ENCODE data around the gene ROCK1. TPM values are rescaled to one million over a fixed set of nuclear protein-coding genes. Genes with fewer than 3 reads are reported as not detected.
"Not testable (repeated sequence)": the region's sequence is repeated elsewhere in the genome, so short reads cannot be mapped to it uniquely, and the experiment has no call there.

The ROCK1 gene
- polyA plus RNA-seq, 1 of the 3 experiments (the other 2 are of a cell fraction): 4.9 TPM

GRCh38 chr18:21038201-21038600 is 73.4 kb downstream of the ROCK1 start:
- CTCF ChIA-PET: no interaction called here
- H3K4me2 ChIP-seq: no peak overlapping the region
- POLR2A ChIA-PET: no interaction called here

GRCh38 chr18:21031845-21032244 is 79.8 kb downstream of the ROCK1 start:
- no peak overlapping the region for H2AFZ ChIP-seq (ENCODE audit: low read depth)
- no peaks in the 10 kb centered on the region for H3K9me2 ChIP-seq
- no peak for DNase-seq
- POLR2A ChIA-PET: no interaction called here
- peaks cover 5% of the 10 kb centered on the region for H3F3A ChIP-seq (replicated peaks; ENCODE audit: insufficient read depth)
- no peak overlapping the region for H3K27ac ChIP-seq (ENCODE audit: low read depth in 2 of 2, low read length in 1 of 2)
- H3K79me2 ChIP-seq (ENCODE audit: insufficient read depth): peaks cover 54% of the 10 kb centered on the region
- H3K4me1 ChIP-seq (ENCODE audit: control insufficient read depth in 1 of 2, insufficient read depth in 2 of 2, low read depth in 1 of 2, low read length in 1 of 2): no peaks in the 10 kb centered on the region
- no peak overlapping the region for H3K4me2 ChIP-seq
- no peaks in the 10 kb centered on the region for H3K27me3 ChIP-seq (ENCODE audit: insufficient read depth)
- no peaks in the 10 kb centered on the region for H4K20me1 ChIP-seq (ENCODE audit: insufficient read depth)
- H3K9ac ChIP-seq: no peak overlapping the region
- CTCF ChIA-PET: no interaction called here
- TF ChIP-seq YY1 (IDR thresholded peaks at IDR 0.05; ENCODE audit: low read depth) (no peak), TCF12 (IDR thresholded peaks at IDR 0.05) (no peak), TEAD4 (IDR thresholded peaks at IDR 0.05; ENCODE audit: borderline replicate concordance, insufficient read depth) (no peak), JUND (IDR thresholded peaks at IDR 0.05) (no peak), FOXM1 (IDR thresholded peaks at IDR 0.05; ENCODE audit: low read depth) (no peak), CHD2 (IDR thresholded peaks at IDR 0.05; ENCODE audit: low read length, partially characterized antibody) (no peak), GATA2 (CRISPR knock-in tag; IDR thresholded peaks at IDR 0.05) (no peak), NRF1 (IDR thresholded peaks at IDR 0.05; ENCODE audit: low read depth, low read length) (no peak), RCOR1 (IDR thresholded peaks at IDR 0.05; ENCODE audit: low read length) (no peak), MEF2A (IDR thresholded peaks at IDR 0.05; ENCODE audit: borderline replicate concordance, low read depth) (no peak), EZH2phosphoT487 (IDR thresholded peaks at IDR 0.05; ENCODE audit: borderline replicate concordance, low read depth) (no peak), ZBTB33 (IDR thresholded peaks at IDR 0.05; ENCODE audit: borderline replicate concordance, low read depth) (no peak), RAD21 (IDR thresholded peaks at IDR 0.05; ENCODE audit: low read length) (no peak), EP300 (IDR thresholded peaks at IDR 0.05; ENCODE audit: borderline replicate concordance in 1 of 2, low read depth in 1 of 2, low read length in 1 of 2) (no peak), FOXJ3 (CRISPR knock-in tag; IDR thresholded peaks at IDR 0.05) (no peak), MAX (IDR thresholded peaks at IDR 0.05; ENCODE audit: low read depth) (no peak), POLR2AphosphoS5 (IDR thresholded peaks at IDR 0.05; ENCODE audit: low read depth, low read length) (no peak)
- H3K4me3 ChIP-seq (ENCODE audit: low read depth in 2 of 2, low read length in 1 of 2): no peak overlapping the region
- peaks cover 12 to 53% of the 10 kb centered on the region in 2 experiments for H3K36me3 ChIP-seq (replicated peaks in 1 of 2; ENCODE audit: control insufficient read depth in 1 of 2, insufficient read depth in 2 of 2, low read length in 1 of 2)
- H3K9me3 ChIP-seq: 0 out of 2 replicates have a peak, but pooled peaks cover 4% of the 10 kb centered on the region

More at GRCh38 chr18:21038201-21038600, 73.4 kb downstream of the ROCK1 start:
- Histone ChIP-seq H3K9ac (no peak overlapping the region), H3K4me1 (ENCODE audit: control insufficient read depth in 1 of 2, insufficient read depth in 2 of 2, low read depth in 1 of 2, low read length in 1 of 2) (peaks cover 0 to 5% of the 10 kb centered on the region in 2 experiments; a peak in 2 of 4 replicates), H2AFZ (ENCODE audit: low read depth) (no peak overlapping the region), H3K9me3 (no peaks in the 10 kb centered on the region), H3K36me3 (replicated peaks in 1 of 2; ENCODE audit: control insufficient read depth in 1 of 2, insufficient read depth in 2 of 2, low read length in 1 of 2) (peaks cover 34 to 75% of the 10 kb centered on the region in 2 experiments), H3K27me3 (ENCODE audit: insufficient read depth) (no peaks in the 10 kb centered on the region), H3K27ac (ENCODE audit: low read depth in 2 of 2, low read length in 1 of 2) (no peak overlapping the region), H3K9me2 (no peaks in the 10 kb centered on the region), H4K20me1 (ENCODE audit: insufficient read depth) (no peaks in the 10 kb centered on the region), H3K79me2 (ENCODE audit: insufficient read depth) (peaks cover 32% of the 10 kb centered on the region), H3F3A (replicated peaks; ENCODE audit: insufficient read depth) (no peaks in the 10 kb centered on the region), H3K4me3 (ENCODE audit: low read depth in 2 of 2, low read length in 1 of 2) (no peak overlapping the region)
- TF ChIP-seq USF1 (IDR thresholded peaks at IDR 0.05; ENCODE audit: borderline replicate concordance, low read depth) (no peak), POLR2AphosphoS5 (IDR thresholded peaks at IDR 0.05; ENCODE audit: low read depth, low read length) (no peak), TEAD4 (IDR thresholded peaks at IDR 0.05; ENCODE audit: borderline replicate concordance, insufficient read depth) (no peak), EZH2phosphoT487 (IDR thresholded peaks at IDR 0.05; ENCODE audit: borderline replicate concordance, low read depth) (no peak), FOXM1 (IDR thresholded peaks at IDR 0.05; ENCODE audit: low read depth) (no peak), IRF3 (IDR thresholded peaks at IDR 0.05; ENCODE audit: low read depth, low read length) (no peak), FOXJ3 (CRISPR knock-in tag; IDR thresholded peaks at IDR 0.05) (no peak), GABPA (IDR thresholded peaks at IDR 0.05; ENCODE audit: low read depth) (no peak), MEF2A (IDR thresholded peaks at IDR 0.05; ENCODE audit: borderline replicate concordance, low read depth) (no peak), TAF1 (IDR thresholded peaks at IDR 0.05; ENCODE audit: borderline replicate concordance, low read depth, low read length) (no peak)
- no peak for DNase-seq

DNA sequence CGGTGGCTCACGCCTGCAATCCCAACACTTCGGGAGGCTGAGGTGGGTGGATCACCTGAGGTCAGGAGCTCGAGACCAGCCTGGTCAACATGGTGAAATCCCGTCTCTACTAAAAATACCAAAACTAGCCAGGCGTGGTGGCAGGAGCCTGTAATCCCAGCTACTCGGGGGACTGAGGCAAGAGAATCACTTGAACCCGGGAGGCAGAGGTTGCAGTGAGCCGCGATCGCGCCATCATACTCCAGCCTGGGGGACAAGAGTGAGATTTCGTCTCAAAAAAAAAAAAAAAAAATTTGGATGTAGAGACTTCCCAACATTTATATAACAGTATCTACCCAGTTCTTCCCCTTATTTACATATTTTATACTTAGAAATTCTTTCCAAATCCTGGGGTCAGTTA is 93.4 kb downstream of the ROCK1 start:
- H3K9me2 ChIP-seq; H3K9ac ChIP-seq; H4K20me1 ChIP-seq (ENCODE audit: insufficient read depth); H3K4me1 ChIP-seq (ENCODE audit: control insufficient read depth in 1 of 2, insufficient read depth in 2 of 2, low read depth in 1 of 2, low read length in 1 of 2); H3K79me2 ChIP-seq (ENCODE audit: insufficient read depth); POLR2A ChIA-PET; H3K27ac ChIP-seq (ENCODE audit: low read depth in 2 of 2, low read length in 1 of 2); H3F3A ChIP-seq (replicated peaks; ENCODE audit: insufficient read depth); H2AFZ ChIP-seq (ENCODE audit: low read depth); H3K4me2 ChIP-seq; DNase-seq; H3K9me3 ChIP-seq; H3K27me3 ChIP-seq (ENCODE audit: insufficient read depth); H3K4me3 ChIP-seq (ENCODE audit: low read depth in 2 of 2, low read length in 1 of 2): not testable (repeated sequence)
- peaks cover 35 to 79% of the 10 kb centered on the region in 2 experiments for H3K36me3 ChIP-seq (replicated peaks in 1 of 2; ENCODE audit: control insufficient read depth in 1 of 2, insufficient read depth in 2 of 2, low read length in 1 of 2)
- WGBS (ENCODE audit: low lambda C conversion rate): 98% methylated on average over 13 of the region's 13 CpGs
- CTCF ChIA-PET: interaction anchor here (0.6 kb wide), 2 partner anchors 73 to 333 kb away, joined by 3 read pairs; no protein-coding TSS in a partner anchor
